ENCODE measurements around the gene CUEDC1.

CUEDC1 gene

DNA sequence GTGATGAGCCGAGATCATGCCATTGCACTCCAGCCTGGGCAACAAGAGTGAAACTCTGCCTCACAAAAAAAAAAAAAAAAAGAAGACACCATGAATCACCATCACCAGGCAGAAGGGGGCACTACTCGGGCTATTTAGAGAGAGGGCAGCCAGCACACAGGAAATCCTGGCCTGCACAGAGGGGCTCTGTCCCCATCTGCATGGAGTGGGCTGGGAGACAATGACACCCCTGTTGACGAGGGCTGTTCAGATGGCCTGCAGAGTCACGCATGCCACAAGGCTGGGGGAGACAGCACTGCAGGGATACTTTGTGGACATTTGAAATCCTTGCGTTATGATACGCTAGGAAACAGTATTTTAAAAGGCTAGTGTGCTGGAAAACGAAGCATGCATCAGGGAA lies 48.3 kb downstream of the CUEDC1 start:
- Histone ChIP-seq H3K9ac (ENCODE audit: low read depth, low read length) (no peak overlapping the region), H3K4me2 (ENCODE audit: low read length) (no peak overlapping the region), H3K9me3 (replicated peaks; ENCODE audit: low read length) (no peaks in the 10 kb centered on the region), H3K4me3 (ENCODE audit: low read length) (no peak overlapping the region), H3K27me3 (ENCODE audit: control insufficient read depth, insufficient read depth, low read length) (no peaks in the 10 kb centered on the region), H3K4me1 (ENCODE audit: control insufficient read depth, insufficient read depth, low read length) (peaks cover 34% of the 10 kb centered on the region), H3K36me3 (ENCODE audit: insufficient read depth, low read length) (no peaks in the 10 kb centered on the region)

DNA sequence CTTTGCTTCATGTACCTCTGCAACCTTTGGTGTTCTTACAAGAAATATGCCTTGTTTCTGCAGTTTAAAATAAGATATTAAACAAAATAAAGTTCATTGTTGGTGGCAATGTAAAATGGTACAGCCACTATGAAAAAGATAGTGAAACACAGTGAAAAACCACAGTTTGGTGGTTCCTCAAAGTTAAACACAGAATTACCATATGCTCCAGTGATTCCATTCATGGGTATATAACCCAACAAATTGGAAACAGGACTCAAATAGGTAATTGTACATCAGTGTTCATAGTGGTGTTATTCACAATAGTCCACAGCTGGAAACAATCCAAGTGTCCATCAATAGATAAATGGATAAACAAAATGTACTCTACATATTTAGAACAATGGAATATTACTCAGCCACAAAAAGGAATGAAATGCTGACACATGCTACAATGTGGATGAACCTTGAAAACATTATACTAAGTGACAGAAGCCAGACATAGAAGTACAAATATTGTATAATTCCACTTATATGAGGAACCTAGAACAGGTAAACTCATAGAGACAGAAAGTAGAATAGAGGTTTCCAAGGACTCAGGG lies 49.2 kb downstream of the CUEDC1 start:
- H3K4me1 ChIP-seq (ENCODE audit: control insufficient read depth, insufficient read depth, low read length) = peaks cover 32% of the 10 kb centered on the region
- no peaks in the 10 kb centered on the region for H3K27me3 ChIP-seq (ENCODE audit: control insufficient read depth, insufficient read depth, low read length)
- H3K36me3 ChIP-seq (ENCODE audit: insufficient read depth, low read length) = peaks cover 4% of the 10 kb centered on the region
- no peaks in the 10 kb centered on the region for H3K9me3 ChIP-seq (replicated peaks; ENCODE audit: low read length)
- H3K4me3 ChIP-seq (ENCODE audit: low read length) = no peak overlapping the region
- H3K4me2 ChIP-seq (ENCODE audit: low read length) = no peak overlapping the region
- no peak overlapping the region for H3K9ac ChIP-seq (ENCODE audit: low read depth, low read length)

DNA sequence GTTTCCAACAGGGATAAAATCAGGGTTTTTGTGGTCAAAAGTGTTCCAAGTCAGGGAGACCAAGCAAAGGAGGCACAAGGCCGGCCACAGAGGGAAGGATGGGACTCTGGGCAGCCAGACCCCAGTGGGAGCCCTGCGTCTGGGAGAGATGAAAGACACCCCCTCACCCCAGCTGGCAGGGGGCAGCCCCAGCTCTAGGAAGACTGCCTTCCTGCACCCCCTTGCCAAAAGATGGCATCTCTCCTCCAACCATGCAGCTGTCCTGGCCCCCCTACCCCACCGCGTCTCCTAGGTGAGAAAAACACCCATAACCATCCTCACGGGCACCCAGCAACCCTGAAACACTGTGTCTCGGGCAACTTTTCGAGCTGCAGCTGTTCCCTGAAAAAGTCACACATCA lies 51.3 kb downstream of the CUEDC1 start:
- Histone ChIP-seq H3K27me3 (ENCODE audit: control insufficient read depth, insufficient read depth, low read length) (no peaks in the 10 kb centered on the region), H3K9ac (ENCODE audit: low read depth, low read length) (peak overlapping the region; percentile 60)

DNA sequence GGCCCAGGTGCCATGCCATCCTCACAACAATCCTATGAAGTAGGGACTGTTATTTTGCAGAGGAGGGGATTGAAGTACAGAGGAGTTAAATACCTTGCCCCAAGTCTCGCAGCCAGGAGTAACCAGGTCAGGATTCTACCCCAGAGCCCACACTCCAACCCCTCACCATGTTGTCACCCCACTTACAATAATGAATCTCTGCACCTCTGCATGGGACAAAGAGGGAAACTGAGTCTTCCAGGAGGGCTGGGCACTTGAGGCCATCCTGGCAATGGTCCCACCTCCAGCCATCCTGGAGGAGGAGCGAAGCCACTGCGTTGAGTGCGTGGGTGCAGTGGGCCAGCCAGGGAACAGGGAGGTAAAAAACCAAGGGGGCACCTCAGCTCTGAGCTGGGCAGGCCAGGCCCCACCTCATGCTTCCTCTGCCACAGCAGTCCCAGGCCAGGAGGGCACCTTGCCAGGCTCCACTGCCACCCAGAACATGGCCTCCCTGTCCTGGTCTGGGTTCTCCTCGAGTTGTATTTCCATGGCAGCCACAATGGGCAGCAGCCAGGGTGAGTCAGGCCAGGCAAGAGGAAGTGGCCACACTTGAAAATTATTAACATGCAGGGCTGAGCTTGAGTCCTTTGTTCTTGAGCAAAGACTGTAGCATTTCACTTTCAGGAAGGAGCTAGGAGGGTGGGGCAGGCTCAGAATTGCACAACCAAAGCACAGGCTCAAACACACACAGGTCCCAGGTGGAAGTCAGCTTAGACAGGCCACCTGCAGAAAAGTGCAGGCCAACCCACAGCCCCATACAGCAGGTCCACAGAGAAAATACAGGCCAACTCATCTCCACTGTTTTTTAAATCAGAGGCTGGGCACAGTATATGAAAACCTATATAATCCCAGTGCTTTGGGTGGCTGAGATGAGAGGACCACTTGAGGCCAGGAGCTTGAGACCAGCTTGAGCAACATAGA lies 52.1 kb downstream of the CUEDC1 start:
- Histone ChIP-seq H3K4me2 (ENCODE audit: low read length) (peak overlapping the region; percentile 60), H3K9ac (ENCODE audit: low read depth, low read length) (peak overlapping the region; percentile 60), H3K4me3 (ENCODE audit: low read length) (peak overlapping the region; percentile 37), H3K9me3 (replicated peaks; ENCODE audit: low read length) (no peaks in the 10 kb centered on the region), H3K4me1 (ENCODE audit: control insufficient read depth, insufficient read depth, low read length) (peaks cover 58% of the 10 kb centered on the region), H3K27me3 (ENCODE audit: control insufficient read depth, insufficient read depth, low read length) (no peaks in the 10 kb centered on the region), H3K36me3 (ENCODE audit: insufficient read depth, low read length) (peaks cover 4% of the 10 kb centered on the region)

More for the DNA sequence above, 51.3 kb downstream of the CUEDC1 start:
- peaks cover 4% of the 10 kb centered on the region for H3K36me3 ChIP-seq (ENCODE audit: insufficient read depth, low read length)
- peak overlapping the region; percentile 60 for H3K4me2 ChIP-seq (ENCODE audit: low read length)
- H3K4me3 ChIP-seq (ENCODE audit: low read length) = no peak overlapping the region
- peaks cover 49% of the 10 kb centered on the region for H3K4me1 ChIP-seq (ENCODE audit: control insufficient read depth, insufficient read depth, low read length)
- no peaks in the 10 kb centered on the region for H3K9me3 ChIP-seq (replicated peaks; ENCODE audit: low read length)

- Histone ChIP-seq H3K4me2 (ENCODE audit: low read length) (no peak overlapping the region), H3K27me3 (ENCODE audit: control insufficient read depth, insufficient read depth, low read length) (no peaks in the 10 kb centered on the region), H3K36me3 (ENCODE audit: insufficient read depth, low read length) (peaks cover 4% of the 10 kb centered on the region), H3K9ac (ENCODE audit: low read depth, low read length) (no peak overlapping the region), H3K4me3 (ENCODE audit: low read length) (no peak overlapping the region), H3K9me3 (replicated peaks; ENCODE audit: low read length) (no peaks in the 10 kb centered on the region), H3K4me1 (ENCODE audit: control insufficient read depth, insufficient read depth, low read length) (peaks cover 61% of the 10 kb centered on the region)
Observed at GRCh38 chr17:57902117-57902799, 53.0 kb downstream of the CUEDC1 start.

GRCh38 chr17:57900991-57901743 lies 54.0 kb downstream of the CUEDC1 start:
- H3K27me3 ChIP-seq (ENCODE audit: control insufficient read depth, insufficient read depth, low read length) = no peaks in the 10 kb centered on the region
- H3K9ac ChIP-seq (ENCODE audit: low read depth, low read length) = no peak overlapping the region
- no peak overlapping the region for H3K4me3 ChIP-seq (ENCODE audit: low read length)
- H3K4me2 ChIP-seq (ENCODE audit: low read length) = no peak overlapping the region
- H3K4me1 ChIP-seq (ENCODE audit: control insufficient read depth, insufficient read depth, low read length) = peaks cover 61% of the 10 kb centered on the region
- no peaks in the 10 kb centered on the region for H3K9me3 ChIP-seq (replicated peaks; ENCODE audit: low read length)
- peaks cover 4% of the 10 kb centered on the region for H3K36me3 ChIP-seq (ENCODE audit: insufficient read depth, low read length)

- Histone ChIP-seq H3K4me1 (ENCODE audit: control insufficient read depth, insufficient read depth, low read length) (peaks cover 54% of the 10 kb centered on the region), H3K4me3 (ENCODE audit: low read length) (no peak overlapping the region), H3K36me3 (ENCODE audit: insufficient read depth, low read length) (peaks cover 4% of the 10 kb centered on the region), H3K4me2 (ENCODE audit: low read length) (peak overlapping the region; percentile 4), H3K27me3 (ENCODE audit: control insufficient read depth, insufficient read depth, low read length) (no peaks in the 10 kb centered on the region), H3K9me3 (replicated peaks; ENCODE audit: low read length) (no peaks in the 10 kb centered on the region), H3K9ac (ENCODE audit: low read depth, low read length) (peak overlapping the region; percentile 72)
Observed at GRCh38 chr17:57899822-57900221, 55.4 kb downstream of the CUEDC1 start.

DNA sequence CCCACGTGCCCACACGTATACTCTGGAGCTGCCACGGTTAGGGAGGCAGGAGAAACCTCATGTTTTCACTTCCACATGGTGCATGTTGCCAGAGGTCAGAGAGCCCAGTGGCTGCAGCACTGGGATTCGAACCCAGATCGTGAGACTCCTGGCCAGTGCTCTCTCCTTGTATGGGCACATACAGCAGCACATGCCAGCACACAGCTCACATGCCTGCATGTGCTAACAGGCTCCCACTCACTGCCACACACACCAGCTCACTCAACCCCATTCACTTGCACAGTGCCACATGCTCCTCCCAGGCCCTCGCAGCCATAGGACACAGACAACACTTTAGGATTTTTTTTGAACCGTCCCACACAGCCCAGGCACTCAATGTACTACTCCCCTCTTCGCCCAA lies 55.8 kb downstream of the CUEDC1 start:
- peak overlapping the region; percentile 41 for H3K4me2 ChIP-seq (ENCODE audit: low read length)
- no peak overlapping the region for H3K4me3 ChIP-seq (ENCODE audit: low read length)
- H3K9ac ChIP-seq (ENCODE audit: low read depth, low read length) = peak overlapping the region; percentile 72
- peaks cover 51% of the 10 kb centered on the region for H3K4me1 ChIP-seq (ENCODE audit: control insufficient read depth, insufficient read depth, low read length)
- H3K27me3 ChIP-seq (ENCODE audit: control insufficient read depth, insufficient read depth, low read length) = no peaks in the 10 kb centered on the region
- H3K36me3 ChIP-seq (ENCODE audit: insufficient read depth, low read length) = peaks cover 4% of the 10 kb centered on the region
- H3K9me3 ChIP-seq (replicated peaks; ENCODE audit: low read length) = no peaks in the 10 kb centered on the region

DNA sequence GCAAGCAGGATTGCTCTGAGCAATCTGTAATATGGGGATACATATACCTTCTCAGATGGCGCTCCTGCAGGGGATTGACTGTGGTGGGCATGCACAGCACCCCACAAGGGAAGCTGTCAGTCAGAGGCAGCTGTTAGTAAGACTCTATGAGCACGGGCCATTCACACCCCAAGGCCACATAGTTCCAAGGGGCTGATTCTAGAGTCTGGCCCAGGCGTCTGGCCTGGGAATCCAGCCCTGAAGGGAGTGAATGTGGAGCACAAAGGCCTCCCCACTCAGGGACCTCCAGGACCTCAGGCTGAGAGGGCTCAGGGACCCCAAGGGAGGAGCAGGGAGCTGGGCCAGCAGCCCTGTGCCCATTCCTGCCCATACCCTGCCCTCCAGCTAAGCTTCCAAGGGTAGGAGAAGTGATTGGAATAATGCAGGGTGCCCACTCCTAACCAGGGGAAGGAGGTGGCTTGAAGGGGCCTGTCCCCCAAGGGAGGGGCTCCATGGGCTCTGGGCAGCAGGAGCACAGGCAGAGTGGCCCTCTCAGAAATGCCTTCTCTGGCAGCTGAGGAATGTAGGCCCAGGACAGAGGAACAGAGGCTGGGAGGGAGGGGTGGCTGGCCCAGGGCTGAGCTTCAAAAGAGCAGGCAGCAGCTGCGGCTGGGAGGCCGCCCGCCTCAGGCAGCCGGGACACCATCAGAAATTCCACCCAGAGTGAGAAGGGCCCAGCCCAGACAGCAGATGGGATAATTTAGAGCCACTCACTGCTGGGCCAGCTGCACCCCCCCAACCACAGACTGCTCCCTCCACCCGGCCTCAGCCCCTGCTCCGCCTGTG lies 56.5 kb downstream of the CUEDC1 start:
- H3K27me3 ChIP-seq (ENCODE audit: control insufficient read depth, insufficient read depth, low read length) = no peaks in the 10 kb centered on the region
- peak overlapping the region; percentile 72 for H3K9ac ChIP-seq (ENCODE audit: low read depth, low read length)
- peaks cover 48% of the 10 kb centered on the region for H3K4me1 ChIP-seq (ENCODE audit: control insufficient read depth, insufficient read depth, low read length)
- H3K4me2 ChIP-seq (ENCODE audit: low read length) = peak overlapping the region; percentile 51
- peaks cover 4% of the 10 kb centered on the region for H3K36me3 ChIP-seq (ENCODE audit: insufficient read depth, low read length)
- H3K4me3 ChIP-seq (ENCODE audit: low read length) = no peak overlapping the region
- no peaks in the 10 kb centered on the region for H3K9me3 ChIP-seq (replicated peaks; ENCODE audit: low read length)

GRCh38 chr17:57895382-57896060 lies 59.7 kb downstream of the CUEDC1 start:
- Histone ChIP-seq H3K27me3 (ENCODE audit: control insufficient read depth, insufficient read depth, low read length) (no peaks in the 10 kb centered on the region), H3K4me3 (ENCODE audit: low read length) (no peak overlapping the region), H3K9me3 (replicated peaks; ENCODE audit: low read length) (no peaks in the 10 kb centered on the region), H3K4me1 (ENCODE audit: control insufficient read depth, insufficient read depth, low read length) (peaks cover 61% of the 10 kb centered on the region), H3K4me2 (ENCODE audit: low read length) (no peak overlapping the region), H3K9ac (ENCODE audit: low read depth, low read length) (no peak overlapping the region), H3K36me3 (ENCODE audit: insufficient read depth, low read length) (no peaks in the 10 kb centered on the region)

Measured in skeletal muscle satellite cell (primary cell).